Breast epithelium (tissue), 4 donors: ENCODE measurements around the gene TMED7. TPM values are rescaled to one million over a fixed set of nuclear protein-coding genes. Genes with fewer than 3 reads are reported as not detected.
"Not testable (repeated sequence)": the region's sequence is repeated elsewhere in the genome, so short reads cannot be mapped to it uniquely, and the experiment has no call there.

Source experiments
- DNase-seq, 2 donors: peaks; one replicate each; pipeline ENCODE4 v3.0.0-alpha.2; 2019; ENCODE audit warnings: low spot score in 2 of 2
- H3K27ac ChIP-seq, 2 donors: fragments of 200-600 bp; sonication (generic) in 1 of 2; one replicate each; pipeline ENCODE4 v1.5.1; 2016 to 2019; ENCODE audit warnings: mild to moderate bottlenecking in 1 of 2
- H3K27me3 ChIP-seq, 2 donors: fragments of 200-600 bp; sonication (generic) in 1 of 2; one replicate each; pipeline versions ENCODE4 v1.5.1 to v1.6.0; 2017 to 2019; ENCODE audit warnings: control low read depth in 1 of 2, mild to moderate bottlenecking in 1 of 2
- H3K36me3 ChIP-seq: fragments of 200-600 bp; one replicate; pipeline ENCODE4 v1.5.1; 2019
- H3K4me1 ChIP-seq, 2 donors: fragments of 200-600 bp; sonication (generic); one replicate each; pipeline ENCODE4 v1.5.1; 2016 to 2019; ENCODE audit warnings: control low read depth in 1 of 2
- H3K4me3 ChIP-seq, 3 donors: fragments of 200-600 bp; sonication (generic); 1 replicate in 2 of 3; 2 replicates in 1 of 3; pipeline ENCODE4 v1.5.1; 2016 to 2019; ENCODE audit warnings: mild to moderate bottlenecking in 3 of 3, moderate library complexity in 2 of 3
- H3K9me3 ChIP-seq, 2 donors: fragments of 200-600 bp; sonication (generic) in 1 of 2; one replicate each; pipeline ENCODE4 v1.5.1; 2016 to 2019; ENCODE audit warnings: control low read depth in 1 of 2
- POLR2A ChIP-seq: fragments of 450-650 bp; IDR thresholded peaks from one replicate; pipeline ENCODE4 v1.6.1; 2016; ENCODE audit warnings: antibody characterized with exemption, mild to moderate bottlenecking, moderate library complexity
- POLR2AphosphoS5 ChIP-seq, 3 donors: sonication (generic); formaldehyde crosslinking; IDR thresholded peaks; one replicate each; pipeline ENCODE4 v1.6.1; 2017; ENCODE audit warnings: antibody characterized with exemption in 3 of 3
- intact Hi-C: fragments of 100-400 bp; cut with DNase I; formaldehyde crosslinking; loops from one replicate; pipeline ENCODE4 v1.15.1; 2023; ENCODE audit warnings: low total_unique reads
- total RNA-seq, 3 donors: library from RNA; depleted of rRNA; stranded (reverse); fragments of >200 nt; gene quantifications; one replicate each; pipeline ENCODE4 v1.1.0, GENCODE V29; 2016
- TF ChIP-seq, protein P1 (sequence below), 3 donors: fragments of 450-650 bp; IDR thresholded peaks; one replicate each; pipeline ENCODE4 v1.5.1; 2016 to 2017; ENCODE audit warnings: antibody characterized with exemption in 3 of 3, mild to moderate bottlenecking in 3 of 3, moderate library complexity in 3 of 3

TMED7 gene
- total RNA-seq, 3 donors from 2014 or later: 74.4 to 94.7 (median 80.5) TPM

DNA sequence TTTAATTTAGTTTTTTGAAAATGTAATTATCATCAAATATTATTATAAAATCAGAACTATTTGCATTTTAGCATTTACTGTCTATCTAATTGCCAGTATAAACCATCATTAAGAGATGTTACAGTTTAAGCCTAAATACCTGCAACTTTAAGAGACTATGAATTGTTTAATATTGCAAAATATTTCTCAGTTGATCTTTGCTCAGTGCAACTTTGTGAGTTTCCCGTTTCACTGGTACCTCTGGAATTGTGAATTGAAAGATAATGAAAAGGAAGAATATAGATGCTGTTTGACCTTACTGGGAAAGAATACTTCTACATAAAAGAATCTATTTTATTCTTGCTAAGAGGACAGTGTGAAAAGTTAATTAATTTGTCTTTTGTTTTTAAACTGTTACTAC is 30.2 kb upstream of the TMED7 start:
- no peaks in the 10 kb centered on the region for H3K4me1 ChIP-seq
- H3K27ac ChIP-seq: no peak overlapping the region
- H3K27me3 ChIP-seq: no peaks in the 10 kb centered on the region
- no peak overlapping the region for H3K4me3 ChIP-seq
- intact Hi-C loops: loop anchor here (5.0 kb wide), 1 partner anchor 1894 kb away; no protein-coding TSS in a partner anchor
- DNase-seq: no peak
- TF ChIP-seq POLR2AphosphoS5 (IDR thresholded peaks at IDR 0.05) (no peak), POLR2A (no peak)
- TF ChIP-seq, protein P1, sequence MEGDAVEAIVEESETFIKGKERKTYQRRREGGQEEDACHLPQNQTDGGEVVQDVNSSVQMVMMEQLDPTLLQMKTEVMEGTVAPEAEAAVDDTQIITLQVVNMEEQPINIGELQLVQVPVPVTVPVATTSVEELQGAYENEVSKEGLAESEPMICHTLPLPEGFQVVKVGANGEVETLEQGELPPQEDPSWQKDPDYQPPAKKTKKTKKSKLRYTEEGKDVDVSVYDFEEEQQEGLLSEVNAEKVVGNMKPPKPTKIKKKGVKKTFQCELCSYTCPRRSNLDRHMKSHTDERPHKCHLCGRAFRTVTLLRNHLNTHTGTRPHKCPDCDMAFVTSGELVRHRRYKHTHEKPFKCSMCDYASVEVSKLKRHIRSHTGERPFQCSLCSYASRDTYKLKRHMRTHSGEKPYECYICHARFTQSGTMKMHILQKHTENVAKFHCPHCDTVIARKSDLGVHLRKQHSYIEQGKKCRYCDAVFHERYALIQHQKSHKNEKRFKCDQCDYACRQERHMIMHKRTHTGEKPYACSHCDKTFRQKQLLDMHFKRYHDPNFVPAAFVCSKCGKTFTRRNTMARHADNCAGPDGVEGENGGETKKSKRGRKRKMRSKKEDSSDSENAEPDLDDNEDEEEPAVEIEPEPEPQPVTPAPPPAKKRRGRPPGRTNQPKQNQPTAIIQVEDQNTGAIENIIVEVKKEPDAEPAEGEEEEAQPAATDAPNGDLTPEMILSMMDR (IDR thresholded peaks at IDR 0.05): no peak
- no peaks in the 10 kb centered on the region for H3K36me3 ChIP-seq
- H3K9me3 ChIP-seq: no peaks in the 10 kb centered on the region

DNA sequence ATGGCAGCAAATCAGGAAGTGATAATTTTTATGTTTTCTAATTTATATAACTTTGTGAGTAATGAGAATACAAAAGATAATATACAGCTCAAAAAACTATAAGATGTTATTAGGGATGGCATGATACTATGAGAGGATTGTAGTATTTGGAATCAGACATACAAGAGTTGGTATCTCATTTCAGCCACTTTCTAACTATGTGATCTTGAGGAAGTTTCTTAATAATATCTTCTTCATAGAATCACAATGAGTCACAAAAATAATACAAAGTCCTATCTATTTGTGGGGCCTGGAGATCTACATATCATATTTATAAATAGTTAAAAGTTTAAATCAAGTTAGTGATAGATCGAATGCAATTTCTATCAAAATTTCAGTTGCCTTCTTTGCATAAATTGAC is 23.7 kb upstream of the TMED7 start:
- Histone ChIP-seq H3K9me3 (no peaks in the 10 kb centered on the region), H3K4me1 (no peaks in the 10 kb centered on the region), H3K36me3 (no peaks in the 10 kb centered on the region), H3K27me3 (no peaks in the 10 kb centered on the region), H3K4me3 (no peak overlapping the region), H3K27ac (no peak overlapping the region)
- intact Hi-C loops: no loop called here
- DNase-seq: no peak
- TF ChIP-seq, protein P1 (IDR thresholded peaks at IDR 0.05): no peak
- TF ChIP-seq POLR2A: no peak
- TF ChIP-seq POLR2AphosphoS5 (IDR thresholded peaks at IDR 0.05): no peak

DNA sequence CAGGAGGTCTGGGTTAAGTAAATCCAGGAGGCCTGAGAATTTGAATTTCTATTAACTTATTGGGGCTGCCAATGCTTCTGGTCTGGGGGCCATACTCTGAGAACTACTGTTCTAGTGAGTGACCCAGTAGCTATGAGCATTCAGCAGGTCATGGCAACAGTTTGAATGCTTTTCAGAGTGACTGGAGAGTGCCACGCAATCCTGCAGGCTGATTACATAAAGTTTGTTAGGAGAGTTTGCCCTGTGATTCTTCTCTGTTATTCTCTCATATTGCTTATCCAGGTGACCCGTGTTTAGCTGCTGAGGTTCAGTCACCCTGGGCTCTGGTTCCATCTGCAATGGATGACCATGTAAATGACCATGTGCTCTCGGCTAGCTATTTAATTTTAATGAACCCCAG is 22.2 kb upstream of the TMED7 start:
- TF ChIP-seq POLR2AphosphoS5 (IDR thresholded peaks at IDR 0.05): no peak
- TF ChIP-seq, protein P1 (IDR thresholded peaks at IDR 0.05): no peak
- TF ChIP-seq POLR2A: no peak

DNA sequence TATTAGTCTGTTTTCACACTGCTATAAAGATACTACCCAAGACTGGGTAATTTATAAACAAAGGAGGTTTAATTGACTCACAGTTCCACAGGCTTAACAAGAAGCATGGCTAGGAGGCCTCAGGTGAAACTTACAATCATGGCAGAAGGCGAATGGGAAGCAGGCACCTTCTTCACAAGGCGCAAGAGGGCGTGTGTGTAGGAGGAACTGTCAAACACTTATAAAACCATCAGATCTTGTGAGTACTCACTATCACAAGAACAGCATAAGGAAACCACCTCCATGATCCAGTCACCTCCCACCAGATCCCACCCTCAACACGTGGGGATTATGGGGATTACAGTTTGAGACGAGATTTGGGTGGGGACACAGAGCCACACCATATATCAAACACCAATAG is 19.6 kb upstream of the TMED7 start:
- H3K36me3 ChIP-seq, DNase-seq, H3K27ac ChIP-seq, H3K4me1 ChIP-seq, H3K9me3 ChIP-seq, H3K27me3 ChIP-seq, H3K4me3 ChIP-seq, intact Hi-C loops: not testable (repeated sequence)

More for the DNA sequence above, 22.2 kb upstream of the TMED7 start:
- Histone ChIP-seq H3K36me3 (no peaks in the 10 kb centered on the region), H3K9me3 (no peaks in the 10 kb centered on the region), H3K27ac (no peak overlapping the region), H3K4me3 (no peak overlapping the region), H3K4me1 (no peaks in the 10 kb centered on the region), H3K27me3 (no peaks in the 10 kb centered on the region)
- DNase-seq: no peak
- intact Hi-C loops: no loop called here

DNA sequence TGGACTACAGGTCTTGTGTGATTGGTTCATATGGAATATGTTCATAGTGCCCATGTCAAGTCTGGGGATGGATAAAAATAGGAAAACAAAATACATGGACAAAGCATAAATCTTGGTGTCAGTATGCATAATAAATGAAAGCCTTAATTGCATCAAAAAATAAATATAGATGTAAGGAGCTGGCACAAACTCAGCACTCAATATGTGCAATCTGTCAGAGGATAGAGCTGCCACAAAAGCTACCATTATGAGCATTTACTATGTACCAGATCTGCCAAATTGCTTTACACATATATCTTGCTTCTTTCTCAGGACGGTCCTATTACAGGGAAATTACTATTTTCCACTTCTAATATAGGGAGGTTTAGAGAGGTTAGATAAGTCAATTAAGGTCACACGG is 18.2 kb upstream of the TMED7 start:
- no peaks in the 10 kb centered on the region for H3K27me3 ChIP-seq
- no peak for DNase-seq
- H3K4me3 ChIP-seq: no peak overlapping the region
- intact Hi-C loops: no loop called here
- H3K4me1 ChIP-seq: no peaks in the 10 kb centered on the region
- TF ChIP-seq, protein P1 (IDR thresholded peaks at IDR 0.05): no peak
- TF ChIP-seq POLR2A (no peak), POLR2AphosphoS5 (IDR thresholded peaks at IDR 0.05) (no peak)
- H3K9me3 ChIP-seq: no peaks in the 10 kb centered on the region
- no peaks in the 10 kb centered on the region for H3K36me3 ChIP-seq
- H3K27ac ChIP-seq: no peak overlapping the region

DNA sequence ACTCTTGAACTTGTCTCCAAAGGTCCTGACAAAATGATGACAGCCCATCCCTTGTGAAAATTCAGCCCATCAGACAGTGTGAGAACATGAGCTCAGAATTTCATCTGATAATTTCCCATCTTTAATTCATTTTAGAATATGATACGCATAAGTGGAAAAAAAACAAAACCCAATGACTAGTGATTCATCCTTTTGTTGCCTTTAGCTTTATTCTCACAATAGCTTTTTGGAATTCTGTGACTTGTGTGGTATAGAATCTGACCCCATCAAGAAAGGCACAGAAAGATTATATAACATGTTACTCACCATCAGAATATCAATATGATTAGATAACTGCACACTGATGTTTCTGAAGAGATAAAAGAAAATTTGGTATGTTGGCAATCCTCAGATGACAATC is 16.1 kb upstream of the TMED7 start:
- Histone ChIP-seq H3K36me3 (no peaks in the 10 kb centered on the region), H3K4me3 (no peak overlapping the region), H3K27me3 (no peaks in the 10 kb centered on the region), H3K4me1 (no peaks in the 10 kb centered on the region), H3K9me3 (no peaks in the 10 kb centered on the region), H3K27ac (no peak overlapping the region)
- TF ChIP-seq, protein P1 (IDR thresholded peaks at IDR 0.05): no peak
- no peak for TF ChIP-seq POLR2A
- TF ChIP-seq POLR2AphosphoS5 (IDR thresholded peaks at IDR 0.05): no peak
- DNase-seq: no peak
- intact Hi-C loops: no loop called here
